K562 (cell line): ENCODE data around the gene CLCN4. TPM values are rescaled to one million over a fixed set of nuclear protein-coding genes. Genes with fewer than 3 reads are reported as not detected.

Source experiments
- ATAC-seq: fragments of 200-7000 bp; cut with Tn5 transposase; 3 replicates; pipeline ENCODE4 v1.9.1; 2020; ENCODE audit warnings: moderate library complexity
- BruUV-seq: library from RNA; stranded (reverse); fragments of 400-500 nt; replicated peaks from 2 replicates; lab custom pipeline; 2021; lab: Mats Ljungman, UMichigan
- CTCF ChIA-PET: fragments of 300-600 bp; formaldehyde crosslinking; extraction: SDS; loops from one replicate; lab custom pipeline; 2021; ENCODE audit warnings: low intra/inter-chr PET ratio; lab: Yijun Ruan, JAX
- POLR2A ChIA-PET: fragments of 300-600, 350-650 bp; sonication (Branson Sonifier 250); formaldehyde crosslinking; extraction: SDS; loops from one replicate; lab custom pipeline; 2021; ENCODE audit warnings: antibody characterized with exemption, inconsistent platforms; lab: Yijun Ruan, JAX
- DNase-seq, 4 experiments: peaks; one replicate each; pipeline versions ENCODE4 v3.0.0 to v3.0.0-alpha.2; 2011 to 2018; ENCODE audit warnings: low spot score in 3 of 4, mixed read lengths in 3 of 4; ENCODE audit errors: extremely low read depth in 1 of 4
- FAIRE-seq: peaks from 2 replicates; lab custom pipeline; 2011; peaks lifted over from hg19 to GRCh38; lab: Jason Lieb, UNC
- H2AFZ ChIP-seq: 2 replicates; pipeline ENCODE4 v1.6.0; 2011; ENCODE audit warnings: low read depth, low read length, control low read depth, inconsistent platforms
- H3K27ac ChIP-seq: fragments of 200-600 bp; 3 replicates; pipeline ENCODE4 v1.8.0; 2011; ENCODE audit warnings: low read depth, mild to moderate bottlenecking, control low read depth, inconsistent platforms, low read length, moderate library complexity, mixed read lengths; ENCODE audit errors: extremely low read depth
- H3K27me3 ChIP-seq, 2 experiments: fragments of 300-600 bp in 1 of 2; 2 replicates in 1 of 2; 3 replicates in 1 of 2; pipeline versions ENCODE4 v1.6.0 to v1.8.0; 2011; ENCODE audit warnings: inconsistent platforms in 2 of 2, low read length in 2 of 2, mild to moderate bottlenecking in 1 of 2, mixed read lengths in 1 of 2, moderate library complexity in 1 of 2; ENCODE audit not compliant: control insufficient read depth in 2 of 2, insufficient read depth in 2 of 2
- H3K36me3 ChIP-seq: fragments of 300-600 bp; 3 replicates; pipeline ENCODE4 v1.8.0; 2011; ENCODE audit warnings: mild to moderate bottlenecking, low read length, inconsistent platforms; ENCODE audit not compliant: control insufficient read depth, insufficient read depth
- H3K4me1 ChIP-seq, 2 experiments: fragments of 200-600 bp in 1 of 2; replicated peaks in 1 of 2; 2 replicates in 1 of 2; 3 replicates in 1 of 2; pipeline versions ENCODE4 v1.5.1 to v1.8.0; 2011; ENCODE audit warnings: inconsistent platforms in 2 of 2, low read length in 2 of 2, mild to moderate bottlenecking in 1 of 2, mixed read lengths in 1 of 2, moderate library complexity in 1 of 2; ENCODE audit not compliant: control insufficient read depth in 2 of 2, insufficient read depth in 2 of 2
- H3K4me2 ChIP-seq: 2 replicates; pipeline ENCODE4 v1.6.1; 2011; ENCODE audit warnings: low read length, control low read depth, inconsistent platforms, mixed read lengths; ENCODE audit not compliant: insufficient read depth
- H3K4me3 ChIP-seq: fragments of 200-600 bp; sonication (generic), shearing (Covaris generic); 2 replicates; pipeline ENCODE4 v1.5.1; 2016; ENCODE audit warnings: control low read depth, inconsistent platforms
- H3K79me2 ChIP-seq: fragments of 200-600 bp; 3 replicates; pipeline ENCODE4 v1.8.0; 2011; ENCODE audit warnings: low read length, inconsistent platforms; ENCODE audit not compliant: control insufficient read depth, insufficient read depth
- H3K9ac ChIP-seq, 2 experiments: 2 replicates each; pipeline versions ENCODE4 v1.6.0 to v1.6.1; 2011; ENCODE audit warnings: low read depth in 2 of 2, low read length in 2 of 2, control low read depth in 1 of 2, inconsistent platforms in 1 of 2, mild to moderate bottlenecking in 1 of 2, mixed read lengths in 1 of 2; ENCODE audit not compliant: insufficient read depth in 1 of 2
- H3K9me1 ChIP-seq: one replicate; pipeline ENCODE4 v1.6.0; 2011; ENCODE audit warnings: inconsistent platforms, mild to moderate bottlenecking, low read length, moderate library complexity; ENCODE audit not compliant: control insufficient read depth, insufficient read depth
- H3K9me3 ChIP-seq: replicated peaks from 2 replicates; pipeline ENCODE4 v1.5.1; 2011; ENCODE audit warnings: low read depth, low read length, inconsistent platforms; ENCODE audit not compliant: control insufficient read depth, insufficient read depth
- H4K20me1 ChIP-seq: replicated peaks from 2 replicates; pipeline ENCODE4 v1.6.1; 2011; ENCODE audit warnings: low read length, inconsistent platforms, mixed read lengths; ENCODE audit not compliant: control insufficient read depth, insufficient read depth
- DEAF1 ChIP-seq: fragments of 450-650 bp; formaldehyde crosslinking; IDR thresholded peaks from 2 replicates; pipeline ENCODE4 v1.4.0; 2020; ENCODE audit warnings: mild to moderate bottlenecking, moderate library complexity
- HBP1 ChIP-seq: fragments of 450-650 bp; formaldehyde crosslinking; IDR thresholded peaks from 2 replicates; pipeline ENCODE4 v1.4.0; 2022; ENCODE audit warnings: missing genetic modification characterization
- PHTF2 ChIP-seq: fragments of 250-450 bp; sonication (Bioruptor Pico); IDR thresholded peaks from 2 replicates; pipeline ENCODE4 v1.5.0; 2021; ENCODE audit warnings: mild to moderate bottlenecking
- ZBTB49 ChIP-seq: sonication (generic); formaldehyde crosslinking; IDR thresholded peaks from 2 replicates; pipeline ENCODE4 v1.8.0; 2022; ENCODE audit warnings: missing genetic modification reagents, mild to moderate bottlenecking, borderline replicate concordance
- ZNF780A ChIP-seq: fragments of 250-450 bp; sonication (Bioruptor Pico); IDR thresholded peaks from 2 replicates; pipeline ENCODE4 v1.5.0; 2021; ENCODE audit warnings: mild to moderate bottlenecking
- WGBS: fragments of 100-300 bp; shearing (Covaris generic); methylation state at CpG from one replicate; pipeline ENCODE4 v1.1.6; 2016; ENCODE audit warnings: low coverage, mixed read lengths; ENCODE audit not compliant: insufficient coverage; ENCODE audit errors: missing lambda C conversion rate; 5-methylcytosine and 5-hydroxymethylcytosine counted together
- in situ Hi-C: fragments of 300-500 bp; cut with MboI; formaldehyde crosslinking; loops from 4 replicates; pipeline ENCODE4 v1.15.0; 2018; ENCODE audit warnings: inconsistent platforms, mixed read lengths
- intact Hi-C: fragments of 100-400 bp; cut with micrococcal nuclease; formaldehyde crosslinking; loops from 2 replicates; pipeline ENCODE4 v1.14.2; 2022
- polyA plus RNA-seq, 8 experiments: library from polyadenylated mRNA; depleted of rRNA in 4 of 8; stranded (reverse) in 5 of 8; unstranded in 3 of 8; fragments of >200 nt; fragmentation: Nextera tagmentation in 2 of 8; fragmentation: Illumina TruSeq in 1 of 8; extraction: Ambion mirVana in 2 of 8; extraction: Trizol in 1 of 8; gene quantifications; 2 replicates each; pipeline versions ENCODE4 v1.2.1 to v1.2.3, GENCODE V29; 2011 to 2014; ENCODE audit warnings: inconsistent platforms in 1 of 8, missing spikeins in 1 of 8
- total RNA-seq, 7 experiments: library from RNA; depleted of rRNA in 6 of 7; stranded (reverse); fragments of >200 nt in 6 of 7; fragmentation: Illumina TruSeq in 2 of 7; extraction: Trizol in 2 of 7; gene quantifications; 2 replicates each; pipeline versions ENCODE4 v1.2.1 to v1.2.3, GENCODE V29; 2011 to 2021; ENCODE audit warnings: low replicate concordance in 1 of 7

The CLCN4 gene
- total and polyA plus RNA-seq, 9 of the 15 experiments (the other 6 are each of a cell fraction or from before 2014, with no cell fraction given) = 0.03 to 0.24 (median 0.10) TPM; not detected in 1

GRCh38 chrX:10121787-10122186, 35.0 kb upstream of the CLCN4 start (continued):
- TF ChIP-seq ZBTB49 (CRISPR knock-in tag) (no peak), HBP1 (CRISPR knock-in tag) (no peak)

GRCh38 chrX:10124506-10125247, 32.1 kb upstream of the CLCN4 start:
- Histone ChIP-seq H3K4me1 (peaks cover 0 to 3% of the 10 kb centered on the region in 2 experiments; a peak in 2 of 5 replicates), H3K36me3 (no peaks in the 10 kb centered on the region), H3K9me3 (peaks cover 12% of the 10 kb centered on the region), H3K9me1 (no peaks in the 10 kb centered on the region), H3K79me2 (no peaks in the 10 kb centered on the region), H3K27me3 (peaks cover 0 to 43% of the 10 kb centered on the region in 2 experiments; a peak in 3 of 5 replicates), H4K20me1 (no peaks in the 10 kb centered on the region), H2AFZ (no peak overlapping the region), H3K4me2 (no peak overlapping the region), H3K27ac (no peak overlapping the region), H3K4me3 (no peak overlapping the region), H3K9ac (no peak overlapping the region)
- no TSS peak for BruUV-seq
- CTCF ChIA-PET = no interaction called here
- TF ChIP-seq DEAF1 (CRISPR knock-in tag) (no peak), PHTF2 (CRISPR knock-in tag) (no peak), ZNF780A (no peak)
- DNase-seq (no peak), ATAC-seq (no peak), FAIRE-seq (no peak)
- WGBS = 4% methylated on average over 11 of the region's 20 CpGs
- in situ Hi-C loops = loop anchor here (25.0 kb wide), 1 partner anchor 237 kb away; no protein-coding TSS in a partner anchor
- intact Hi-C loops = no loop called here
- POLR2A ChIA-PET = no interaction called here
